ENCODE measurements around the gene SULT1A2.
"Not testable (repeated sequence)": the region's sequence is repeated elsewhere in the genome, so short reads cannot be mapped to it uniquely, and the experiment has no call there.

SULT1A2 gene

GRCh38 chr16:28589930-28590329 is 6.9 kb downstream of the SULT1A2 start:
- no peak for DNase-seq

GRCh38 chr16:28589069-28589468 is 7.8 kb downstream of the SULT1A2 start:
- DNase-seq = no peak

DNA sequence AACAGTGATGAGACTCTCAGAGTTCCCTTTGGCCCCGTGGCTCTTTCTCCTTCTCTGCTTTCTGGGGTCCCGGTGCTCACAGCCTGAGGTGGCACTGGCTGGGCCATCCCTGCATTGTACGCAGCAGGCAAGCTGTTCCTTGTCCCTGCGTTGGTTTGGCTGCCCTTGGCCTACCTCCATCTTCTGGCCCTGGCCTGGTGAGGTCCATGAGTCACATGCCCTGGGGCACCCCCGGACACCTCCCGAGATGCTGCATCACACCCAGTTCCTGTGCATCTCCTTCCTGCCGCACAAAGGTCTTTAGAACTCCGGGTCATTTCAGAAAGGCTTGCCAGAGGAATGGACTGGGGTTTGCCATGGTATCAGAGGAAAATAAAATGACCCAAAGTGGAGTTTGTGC is 9.5 kb downstream of the SULT1A2 start:
- no peak for DNase-seq

GRCh38 chr16:28586466-28586865 is 10.4 kb downstream of the SULT1A2 start:
- no peak for DNase-seq

DNA sequence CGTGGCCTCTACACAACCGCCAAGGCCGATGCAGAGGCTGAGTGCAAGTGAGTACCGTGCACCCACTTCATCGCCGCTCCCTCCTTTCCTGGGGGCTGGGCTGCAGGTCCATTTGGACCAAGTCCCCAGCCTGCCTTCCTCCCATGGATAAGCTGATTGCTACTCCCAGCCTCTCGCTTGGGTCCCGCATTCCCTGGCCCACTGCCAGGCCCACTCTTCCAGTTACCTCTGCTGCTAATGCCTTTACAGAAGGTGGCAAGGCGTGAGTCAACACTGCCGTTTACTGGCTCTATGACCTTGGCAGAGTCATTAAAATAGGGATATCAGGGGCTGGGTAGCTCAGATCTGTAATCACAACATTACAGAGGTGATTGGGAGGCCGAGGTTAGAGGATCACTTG is 11.2 kb downstream of the SULT1A2 start:
- DNase-seq = no peak

- DNase-seq = no peak
Observed at GRCh38 chr16:28580726-28581315, 16.0 kb downstream of the SULT1A2 start.

DNA sequence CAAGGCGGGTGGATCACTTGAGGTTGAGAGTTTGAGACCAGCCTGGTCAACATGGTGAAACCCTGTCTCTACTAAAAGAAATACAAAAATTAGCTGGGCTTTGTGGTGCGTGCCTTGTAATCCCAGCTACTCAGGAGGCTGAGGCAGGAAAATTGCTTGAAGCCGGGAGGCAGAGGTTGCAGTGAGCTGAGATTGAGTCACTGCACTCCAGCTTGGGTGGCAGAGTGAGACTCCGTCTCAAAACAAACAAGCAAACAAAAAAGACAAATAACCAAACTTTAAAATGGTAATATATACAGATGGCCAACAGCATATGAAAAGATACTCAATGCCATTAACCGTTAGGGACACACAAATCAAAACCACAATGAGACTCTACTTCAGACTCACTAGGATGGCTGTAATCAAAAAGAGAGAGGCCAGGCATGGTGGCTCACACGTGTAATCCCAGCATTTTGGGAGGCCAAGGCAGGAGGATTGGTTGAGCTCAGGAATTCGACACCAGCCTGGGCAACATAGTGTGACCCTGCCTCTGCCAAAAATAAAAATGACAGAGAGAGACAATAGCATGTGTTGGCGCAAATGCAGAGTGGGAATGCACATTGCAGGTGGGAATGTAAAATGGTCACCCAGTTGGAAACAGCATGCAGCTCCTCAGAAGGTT is 21.3 kb downstream of the SULT1A2 start:
- no peak for DNase-seq

DNA sequence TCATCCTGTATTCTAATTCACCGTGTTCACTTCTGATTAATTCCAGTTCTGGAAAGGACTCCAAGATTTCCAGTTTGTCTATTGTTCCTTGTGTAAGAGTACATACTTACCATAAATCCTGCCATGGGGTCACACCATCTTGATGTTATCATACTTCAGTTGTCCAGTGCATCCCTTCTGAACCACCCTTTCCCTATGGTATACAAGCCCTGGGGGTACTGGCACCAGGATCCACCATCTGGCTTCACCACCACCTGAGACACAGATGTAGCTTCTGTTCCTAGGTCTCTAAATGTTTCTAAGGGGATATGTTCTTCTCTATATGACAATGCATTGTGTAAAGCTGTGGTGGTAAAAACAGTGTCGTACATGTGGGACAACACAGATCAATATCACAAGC is 21.9 kb downstream of the SULT1A2 start:
- no peak for DNase-seq

GRCh38 chr16:28573738-28574718 is 22.8 kb downstream of the SULT1A2 start:
- no peak for DNase-seq

DNA sequence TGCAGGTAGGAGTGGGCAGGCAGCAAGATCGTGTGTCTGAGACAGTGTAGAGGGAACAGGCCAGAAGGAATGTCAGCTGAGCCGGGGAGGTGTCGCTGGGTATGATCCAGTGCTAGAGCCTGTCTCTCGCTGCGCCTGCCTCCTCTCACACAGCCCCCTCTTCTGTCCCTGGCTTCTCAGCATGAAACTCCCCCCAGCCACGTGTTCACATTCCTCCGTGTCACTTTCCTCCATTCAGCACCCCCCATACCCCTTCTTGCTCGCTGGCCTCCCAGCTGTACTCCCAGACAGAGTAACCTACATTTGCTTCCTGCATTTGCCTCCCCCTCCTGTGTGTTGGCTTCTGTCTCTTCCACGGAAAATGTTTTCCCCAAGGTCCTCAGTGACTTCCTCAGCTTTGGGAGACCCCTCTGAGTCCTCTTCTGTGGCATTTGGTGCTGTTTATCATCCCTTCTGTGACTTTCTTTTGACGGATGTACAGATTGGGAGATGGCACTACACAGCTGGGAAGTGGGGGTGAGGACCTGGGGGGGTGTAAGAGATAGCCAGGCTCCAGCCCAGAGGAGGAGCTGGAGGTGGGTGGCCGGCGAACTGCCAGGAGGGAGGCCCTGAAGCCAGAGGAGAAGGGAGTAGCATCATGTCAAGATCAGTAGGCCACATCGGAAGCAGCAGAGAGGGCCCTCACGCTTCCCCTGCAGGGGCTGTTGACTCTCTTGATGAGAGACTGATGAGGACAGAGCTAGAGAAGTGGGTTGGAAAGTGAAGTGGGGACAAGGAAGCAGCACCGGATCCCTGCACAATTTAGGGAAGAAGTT is 23.9 kb downstream of the SULT1A2 start:
- no peak for DNase-seq

- DNase-seq = no peak
Observed at GRCh38 chr16:28569968-28570752, 26.7 kb downstream of the SULT1A2 start.

- DNase-seq = no peak
Observed at GRCh38 chr16:28569021-28569420, 27.8 kb downstream of the SULT1A2 start.

DNA sequence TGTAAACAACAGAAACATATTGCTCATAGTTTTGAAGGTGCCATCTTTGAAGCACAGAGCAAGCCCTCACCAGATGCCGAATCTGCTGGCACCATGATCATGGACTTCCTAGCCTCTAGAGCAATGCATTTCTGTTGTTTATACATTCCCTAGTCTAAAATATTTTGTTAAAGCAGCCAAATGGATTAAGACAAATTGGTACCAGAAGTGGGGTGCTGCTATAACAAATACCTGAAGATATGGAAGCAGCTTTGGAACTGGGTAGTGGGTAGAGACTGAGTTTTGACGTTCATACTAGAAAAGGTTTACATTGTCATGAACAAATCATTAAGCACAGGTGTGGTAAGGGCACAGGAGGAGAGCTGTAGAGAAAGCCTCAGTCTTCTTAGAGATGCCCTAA is 29.6 kb downstream of the SULT1A2 start:
- no peak for DNase-seq

DNA sequence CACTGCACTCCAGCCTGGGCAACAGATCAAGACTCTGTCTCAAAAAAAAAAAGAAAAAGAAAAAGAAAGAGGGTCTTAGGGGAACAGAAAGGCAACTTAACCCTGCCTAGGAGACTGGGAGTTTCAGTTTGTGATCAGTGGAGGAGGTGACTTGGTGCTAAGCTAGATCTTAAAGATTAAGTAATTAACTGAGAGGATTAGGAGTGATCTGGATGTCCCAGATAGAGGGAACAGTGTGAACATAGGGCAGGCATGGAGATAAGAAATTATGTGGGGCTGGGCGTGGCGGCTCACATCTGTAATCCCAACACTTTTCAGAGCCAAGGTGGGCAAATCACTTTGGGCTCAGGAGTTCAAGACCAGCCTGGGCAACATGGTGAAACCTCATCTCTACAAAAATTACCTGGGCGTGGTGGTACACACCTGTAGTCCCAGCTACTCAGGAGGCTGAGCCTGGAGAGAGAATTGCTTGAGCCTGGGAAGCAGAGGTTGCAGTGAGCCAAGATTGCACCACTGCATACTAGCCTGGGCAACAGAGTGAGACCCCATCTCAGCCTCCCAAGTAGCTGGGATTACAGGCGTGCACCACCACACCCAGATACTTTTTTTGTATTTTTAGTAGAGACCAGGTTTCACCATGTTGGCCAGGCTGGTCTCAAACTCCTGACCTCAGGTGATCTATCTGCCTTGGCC is 30.5 kb downstream of the SULT1A2 start:
- not testable (repeated sequence) for DNase-seq

DNA sequence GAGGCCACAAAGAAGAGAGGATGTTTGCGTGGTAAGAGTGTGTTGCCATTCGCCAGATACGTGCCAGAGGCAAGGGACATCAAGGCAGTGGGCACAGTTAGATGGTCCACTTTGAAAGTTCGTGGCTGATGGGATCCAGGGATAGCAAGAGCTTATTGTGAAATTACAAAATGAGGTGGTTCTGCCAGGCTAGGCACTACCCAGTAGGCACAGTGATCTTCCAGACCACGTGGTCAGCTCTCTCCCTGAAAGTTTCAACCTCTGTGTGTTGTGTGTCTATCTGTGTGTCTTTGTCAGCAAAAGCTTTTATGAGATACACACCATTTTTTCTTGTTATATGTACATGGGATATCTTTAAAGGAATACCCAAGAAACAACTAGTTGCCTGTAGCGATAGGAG is 33.6 kb downstream of the SULT1A2 start:
- DNase-seq = no peak

DNA sequence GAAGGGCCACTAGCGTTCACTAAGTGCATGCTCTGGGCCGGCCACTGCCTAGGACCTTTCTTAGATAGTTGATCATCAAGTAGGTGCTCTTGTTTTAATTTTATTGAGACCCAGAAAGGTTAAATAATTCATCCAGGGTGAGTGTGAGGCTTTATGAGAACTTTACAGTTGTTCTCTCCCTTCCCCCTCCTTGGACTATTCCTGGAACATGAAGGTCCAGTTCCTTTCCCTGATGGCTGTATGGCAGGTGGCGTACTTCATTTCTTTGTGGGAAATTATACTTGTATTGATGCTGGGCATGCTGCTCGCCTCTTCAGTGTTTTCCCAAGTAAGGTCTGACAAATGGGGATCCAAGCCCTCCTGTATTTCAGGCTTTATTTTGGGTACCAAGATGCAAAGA is 34.7 kb downstream of the SULT1A2 start:
- DNase-seq = no peak

GRCh38 chr16:28561557-28562187 is 35.2 kb downstream of the SULT1A2 start:
- DNase-seq = no peak

DNA sequence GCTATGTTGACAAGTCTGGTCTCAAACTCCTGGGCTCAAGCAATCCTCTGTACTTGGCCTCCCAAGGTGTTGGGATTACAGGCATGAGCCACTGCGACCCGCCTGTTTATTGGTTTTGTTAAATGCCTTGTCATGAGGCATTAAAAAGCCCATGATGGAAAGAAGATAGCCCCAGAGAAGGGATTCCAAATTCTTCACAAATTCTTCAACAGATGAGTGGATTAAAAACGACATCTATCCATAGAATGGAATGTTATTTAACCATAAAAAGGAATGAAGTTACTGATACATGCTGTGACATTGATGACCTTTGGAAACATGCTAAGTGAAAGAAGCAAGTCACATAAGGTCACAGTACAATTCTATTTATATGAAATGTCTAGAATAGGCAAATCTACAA is 38.4 kb downstream of the SULT1A2 start:
- DNase-seq = no peak

DNA sequence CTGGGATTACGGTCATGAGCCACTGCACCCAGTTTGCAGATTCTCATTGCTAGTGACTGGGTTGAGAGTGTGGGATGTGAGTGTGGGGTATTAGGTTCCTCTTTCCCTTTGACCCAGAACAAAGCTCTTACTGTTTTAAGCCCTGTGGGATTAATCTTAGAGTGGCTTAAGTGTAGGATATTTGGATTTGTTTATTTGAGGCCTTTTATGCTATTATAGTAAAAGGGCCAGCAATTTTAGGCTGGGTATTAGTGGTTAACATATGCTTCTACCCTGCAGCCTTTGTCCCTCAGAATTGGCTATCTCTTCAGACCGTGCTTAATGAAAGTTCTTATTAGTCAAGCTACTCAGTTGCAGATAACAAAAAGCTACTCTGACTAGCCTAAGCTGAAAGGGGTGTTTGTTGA is 39.9 kb downstream of the SULT1A2 start:
- DNase-seq = no peak

DNA sequence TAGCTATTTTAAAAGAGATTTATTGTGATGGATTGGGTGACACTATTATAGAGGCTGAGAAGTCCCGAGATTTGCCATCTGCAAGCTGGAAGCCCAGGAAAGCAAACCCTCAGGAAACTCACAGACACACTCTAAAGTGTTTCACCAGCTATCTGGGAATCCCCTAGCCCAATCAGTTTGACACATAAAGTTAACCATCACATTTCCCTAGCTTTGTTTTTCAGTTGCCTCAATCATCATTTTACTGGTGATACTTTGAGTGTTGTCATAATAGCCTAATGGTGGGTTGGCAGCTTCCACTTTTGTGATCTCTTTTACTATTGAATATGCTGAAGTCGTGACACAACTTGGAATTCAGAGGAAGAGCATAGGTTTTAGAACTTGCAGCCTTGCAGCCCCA is 41.3 kb downstream of the SULT1A2 start:
- DNase-seq = no peak
